ENCODE measurements around the gene SPATA45.

GRCh38 chr1:212884592-212884991 lies 37.1 kb upstream of the SPATA45 start:
- TF ChIP-seq POLR2AphosphoS5 (IDR thresholded peaks at IDR 0.05) (no peak), CTCF (IDR thresholded peaks at IDR 0.05) (no peak), EP300 (IDR thresholded peaks at IDR 0.05) (no peak)
